ENCODE results near the gene VRK1. TPM values are rescaled to one million over a fixed set of nuclear protein-coding genes. Genes with fewer than 3 reads are reported as not detected.
A peak's percentile ranks its signal among the peaks of the same experiment; 100 is the strongest.

Gene VRK1, protein sequence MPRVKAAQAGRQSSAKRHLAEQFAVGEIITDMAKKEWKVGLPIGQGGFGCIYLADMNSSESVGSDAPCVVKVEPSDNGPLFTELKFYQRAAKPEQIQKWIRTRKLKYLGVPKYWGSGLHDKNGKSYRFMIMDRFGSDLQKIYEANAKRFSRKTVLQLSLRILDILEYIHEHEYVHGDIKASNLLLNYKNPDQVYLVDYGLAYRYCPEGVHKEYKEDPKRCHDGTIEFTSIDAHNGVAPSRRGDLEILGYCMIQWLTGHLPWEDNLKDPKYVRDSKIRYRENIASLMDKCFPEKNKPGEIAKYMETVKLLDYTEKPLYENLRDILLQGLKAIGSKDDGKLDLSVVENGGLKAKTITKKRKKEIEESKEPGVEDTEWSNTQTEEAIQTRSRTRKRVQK
- 20.3 and 34.2 TPM in 2 replicates for polyA plus RNA-seq (2011; rRNA removed)
- polyA plus RNA-seq (2012; cell fraction: cytosol; rRNA removed) = 12.1 and 17.6 TPM in 2 replicates
- 6.6 and 11.5 TPM in 2 replicates for polyA plus RNA-seq (2012; cell fraction: nucleus; rRNA removed)
- 32.2 to 36.8 TPM (median 33.7 TPM) in 3 replicates for polyA plus RNA-seq (2017; fragmentation: RNase III; extraction: RNeasy Plus Mini Kit Qiagen cat#74134 plus additional on column Dnase treatment)
- 15.4 and 17.5 TPM in 2 replicates for polyA minus RNA-seq (2011; rRNA and poly(A)+ RNA removed)

DNA sequence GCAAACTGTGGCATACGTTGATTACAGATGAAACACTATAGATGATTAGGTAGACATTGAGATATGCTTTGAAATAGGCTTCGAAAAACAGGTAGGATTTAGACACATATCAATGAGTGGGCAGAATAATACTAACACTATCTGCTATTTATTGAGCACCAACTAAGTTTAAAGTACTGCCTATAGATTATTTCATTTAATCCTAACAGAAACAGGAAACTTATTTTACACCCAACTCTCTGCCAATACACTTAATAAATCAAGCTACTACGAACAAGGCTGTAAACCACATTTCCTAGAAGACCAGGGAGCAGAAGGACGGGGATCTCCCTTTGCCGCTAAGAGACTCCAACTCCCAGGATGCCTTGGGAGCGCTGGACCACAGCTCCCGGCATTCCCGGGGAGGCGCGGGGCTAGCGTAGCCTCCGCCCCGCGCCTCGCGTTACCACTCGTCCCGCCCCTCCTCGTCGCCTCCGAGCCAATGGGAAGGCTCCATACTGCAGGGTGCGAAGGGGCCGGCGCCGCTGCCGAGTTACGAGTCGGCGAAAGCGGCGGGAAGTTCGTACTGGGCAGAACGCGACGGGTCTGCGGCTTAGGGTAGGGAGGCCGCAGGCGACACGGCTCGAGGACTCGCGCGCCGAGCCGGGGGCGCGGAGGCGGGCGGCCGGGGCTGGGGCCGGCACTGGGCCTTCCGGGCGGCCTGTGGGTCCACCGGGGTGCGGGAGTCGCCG lies at the start of gene VRK1:
Gene VRK1, plus strand, starts transcription at position 532 of the 731 bp plus-strand sequence. CDS start 36,090 bp downstream, outside the sequence.
- WGBS (ENCODE audit: missing lambda C conversion rate) = 7% methylated on average over 14 of the region's 57 CpGs
- ChIA-PET POLR2A (interaction anchor here (0.6 to 1.2 kb wide), 4 partner anchors 11 to 34 kb away, joined by 3 to 5 read pairs (median 4); no protein-coding TSS in a partner anchor), CTCF (interaction anchor here (1.2 kb wide), 1 partner anchor 214 kb away, joined by 3 read pairs; no protein-coding TSS in a partner anchor)
- Histone ChIP-seq H3K4me2 (peak within 1 kb of the TSS; percentile 93), H3K4me3 (peak within 1 kb of the TSS; percentile 95), H3K9me3 (no peaks in the 10 kb centered on the region), H3K27ac (peak within 1 kb of the TSS; percentile 80 to 95), H3K4me1 (peaks cover 8% of the 10 kb centered on the region; the same call in 1 of the 3 replicates)
- peak; percentile 85 to 94 for DNase-seq (ENCODE audit: low read depth in 1 of 2, low spot score in 1 of 2)
- TF ChIP-seq JUN (IDR thresholded peaks at IDR 0.05) (peak in 1 of 2 experiments; percentile 76; a peak in 3 of 5 replicates), RAD21 (conservative IDR thresholded peaks at IDR 0.05 in 1 of 2, IDR thresholded peaks at IDR 0.05 in 1 of 2) (no peak), POLR2A (IDR thresholded peaks at IDR 0.05; ENCODE audit: low read length) (peak; percentile 66), KDM5A (IDR thresholded peaks at IDR 0.05) (peak; percentile 66; the same call in 1 of the 2 replicates), CHD2 (IDR thresholded peaks at IDR 0.05; ENCODE audit: low read length, partially characterized antibody) (peak; percentile 76), PHF8 (IDR thresholded peaks at IDR 0.05; ENCODE audit: borderline replicate concordance, low read depth) (0 out of 2 replicates have a peak, but pooled peaks have one; percentile 16), KDM1A (IDR thresholded peaks at IDR 0.05; ENCODE audit: low read depth) (no peak), MAZ (IDR thresholded peaks at IDR 0.05; ENCODE audit: borderline replicate concordance, low read depth, low read length) (0 out of 2 replicates have a peak, but pooled peaks have one; percentile 28), NFE2L2 (conservative IDR thresholded peaks at IDR 0.05; ENCODE audit: low read length) (no peak)
- TF ChIP-seq, protein P1, sequence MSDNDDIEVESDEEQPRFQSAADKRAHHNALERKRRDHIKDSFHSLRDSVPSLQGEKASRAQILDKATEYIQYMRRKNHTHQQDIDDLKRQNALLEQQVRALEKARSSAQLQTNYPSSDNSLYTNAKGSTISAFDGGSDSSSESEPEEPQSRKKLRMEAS (IDR thresholded peaks at IDR 0.05) = peak; percentile 86
- TF ChIP-seq, protein P2, sequence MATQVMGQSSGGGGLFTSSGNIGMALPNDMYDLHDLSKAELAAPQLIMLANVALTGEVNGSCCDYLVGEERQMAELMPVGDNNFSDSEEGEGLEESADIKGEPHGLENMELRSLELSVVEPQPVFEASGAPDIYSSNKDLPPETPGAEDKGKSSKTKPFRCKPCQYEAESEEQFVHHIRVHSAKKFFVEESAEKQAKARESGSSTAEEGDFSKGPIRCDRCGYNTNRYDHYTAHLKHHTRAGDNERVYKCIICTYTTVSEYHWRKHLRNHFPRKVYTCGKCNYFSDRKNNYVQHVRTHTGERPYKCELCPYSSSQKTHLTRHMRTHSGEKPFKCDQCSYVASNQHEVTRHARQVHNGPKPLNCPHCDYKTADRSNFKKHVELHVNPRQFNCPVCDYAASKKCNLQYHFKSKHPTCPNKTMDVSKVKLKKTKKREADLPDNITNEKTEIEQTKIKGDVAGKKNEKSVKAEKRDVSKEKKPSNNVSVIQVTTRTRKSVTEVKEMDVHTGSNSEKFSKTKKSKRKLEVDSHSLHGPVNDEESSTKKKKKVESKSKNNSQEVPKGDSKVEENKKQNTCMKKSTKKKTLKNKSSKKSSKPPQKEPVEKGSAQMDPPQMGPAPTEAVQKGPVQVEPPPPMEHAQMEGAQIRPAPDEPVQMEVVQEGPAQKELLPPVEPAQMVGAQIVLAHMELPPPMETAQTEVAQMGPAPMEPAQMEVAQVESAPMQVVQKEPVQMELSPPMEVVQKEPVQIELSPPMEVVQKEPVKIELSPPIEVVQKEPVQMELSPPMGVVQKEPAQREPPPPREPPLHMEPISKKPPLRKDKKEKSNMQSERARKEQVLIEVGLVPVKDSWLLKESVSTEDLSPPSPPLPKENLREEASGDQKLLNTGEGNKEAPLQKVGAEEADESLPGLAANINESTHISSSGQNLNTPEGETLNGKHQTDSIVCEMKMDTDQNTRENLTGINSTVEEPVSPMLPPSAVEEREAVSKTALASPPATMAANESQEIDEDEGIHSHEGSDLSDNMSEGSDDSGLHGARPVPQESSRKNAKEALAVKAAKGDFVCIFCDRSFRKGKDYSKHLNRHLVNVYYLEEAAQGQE (IDR thresholded peaks at IDR 0.05) = peak; percentile 69
- TF ChIP-seq, protein P3, sequence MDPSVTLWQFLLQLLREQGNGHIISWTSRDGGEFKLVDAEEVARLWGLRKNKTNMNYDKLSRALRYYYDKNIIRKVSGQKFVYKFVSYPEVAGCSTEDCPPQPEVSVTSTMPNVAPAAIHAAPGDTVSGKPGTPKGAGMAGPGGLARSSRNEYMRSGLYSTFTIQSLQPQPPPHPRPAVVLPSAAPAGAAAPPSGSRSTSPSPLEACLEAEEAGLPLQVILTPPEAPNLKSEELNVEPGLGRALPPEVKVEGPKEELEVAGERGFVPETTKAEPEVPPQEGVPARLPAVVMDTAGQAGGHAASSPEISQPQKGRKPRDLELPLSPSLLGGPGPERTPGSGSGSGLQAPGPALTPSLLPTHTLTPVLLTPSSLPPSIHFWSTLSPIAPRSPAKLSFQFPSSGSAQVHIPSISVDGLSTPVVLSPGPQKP (IDR thresholded peaks at IDR 0.05; ENCODE audit: low read depth, low read length) = no peak
- TF ChIP-seq, protein P4, sequence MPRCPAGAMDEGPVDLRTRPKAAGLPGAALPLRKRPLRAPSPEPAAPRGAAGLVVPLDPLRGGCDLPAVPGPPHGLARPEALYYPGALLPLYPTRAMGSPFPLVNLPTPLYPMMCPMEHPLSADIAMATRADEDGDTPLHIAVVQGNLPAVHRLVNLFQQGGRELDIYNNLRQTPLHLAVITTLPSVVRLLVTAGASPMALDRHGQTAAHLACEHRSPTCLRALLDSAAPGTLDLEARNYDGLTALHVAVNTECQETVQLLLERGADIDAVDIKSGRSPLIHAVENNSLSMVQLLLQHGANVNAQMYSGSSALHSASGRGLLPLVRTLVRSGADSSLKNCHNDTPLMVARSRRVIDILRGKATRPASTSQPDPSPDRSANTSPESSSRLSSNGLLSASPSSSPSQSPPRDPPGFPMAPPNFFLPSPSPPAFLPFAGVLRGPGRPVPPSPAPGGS (IDR thresholded peaks at IDR 0.05) = peak; percentile 62; the same call in 1 of the 3 replicates
- TF ChIP-seq, protein P5, sequence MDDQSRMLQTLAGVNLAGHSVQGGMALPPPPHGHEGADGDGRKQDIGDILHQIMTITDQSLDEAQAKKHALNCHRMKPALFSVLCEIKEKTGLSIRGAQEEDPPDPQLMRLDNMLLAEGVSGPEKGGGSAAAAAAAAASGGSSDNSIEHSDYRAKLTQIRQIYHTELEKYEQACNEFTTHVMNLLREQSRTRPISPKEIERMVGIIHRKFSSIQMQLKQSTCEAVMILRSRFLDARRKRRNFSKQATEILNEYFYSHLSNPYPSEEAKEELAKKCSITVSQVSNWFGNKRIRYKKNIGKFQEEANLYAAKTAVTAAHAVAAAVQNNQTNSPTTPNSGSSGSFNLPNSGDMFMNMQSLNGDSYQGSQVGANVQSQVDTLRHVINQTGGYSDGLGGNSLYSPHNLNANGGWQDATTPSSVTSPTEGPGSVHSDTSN (IDR thresholded peaks at IDR 0.05) = 0 out of 2 replicates have a peak, but pooled peaks have one; percentile 32
- TF ChIP-seq, protein P6, sequence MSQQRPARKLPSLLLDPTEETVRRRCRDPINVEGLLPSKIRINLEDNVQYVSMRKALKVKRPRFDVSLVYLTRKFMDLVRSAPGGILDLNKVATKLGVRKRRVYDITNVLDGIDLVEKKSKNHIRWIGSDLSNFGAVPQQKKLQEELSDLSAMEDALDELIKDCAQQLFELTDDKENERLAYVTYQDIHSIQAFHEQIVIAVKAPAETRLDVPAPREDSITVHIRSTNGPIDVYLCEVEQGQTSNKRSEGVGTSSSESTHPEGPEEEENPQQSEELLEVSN (IDR thresholded peaks at IDR 0.05; ENCODE audit: borderline replicate concordance, low read depth) = peak; percentile 93
- ATAC-seq = peak; percentile 100
- FAIRE-seq = peak; percentile 68

Data from A549 (cell line).